C4-2B (cell line): Measurements from ENCODE around the gene CALML5.

ENCODE experiments used
- CTCF ChIP-seq: fragments of 450-650 bp; conservative IDR thresholded peaks from 2 replicates; pipeline ENCODE4 v1.5.1; 2017; ENCODE audit warnings: mild to moderate bottlenecking
- ZFX ChIP-seq: fragments of 450-650 bp; IDR thresholded peaks from 2 replicates; pipeline ENCODE4 v1.6.1; 2017

GRCh38 chr10:5465976-5466450 lies 33.4 kb downstream of the CALML5 start:
- TF ChIP-seq CTCF (no peak), ZFX (no peak)
